Endodermal cell (in vitro differentiated cells): ENCODE measurements around the gene PSMD4. TPM values are rescaled to one million over a fixed set of nuclear protein-coding genes. Genes with fewer than 3 reads are reported as not detected.

Experiments
- DNase-seq: peaks from one replicate; pipeline ENCODE4 v3.0.0-alpha.2; 2017
- H3K27ac ChIP-seq: 2 replicates; pipeline ENCODE4 v1.5.1; 2013; ENCODE audit warnings: mild to moderate bottlenecking, low read depth, low read length, moderate library complexity
- H3K27me3 ChIP-seq: 2 replicates; pipeline ENCODE4 v1.6.1; 2013; ENCODE audit warnings: mild to moderate bottlenecking, low read length, moderate library complexity; ENCODE audit not compliant: insufficient read depth, control insufficient read depth, poor library complexity, severe bottlenecking
- H3K36me3 ChIP-seq: 2 replicates; pipeline ENCODE4 v1.7.0; 2013; ENCODE audit warnings: mild to moderate bottlenecking, low read length, moderate library complexity; ENCODE audit not compliant: control insufficient read depth, insufficient read depth
- H3K4me1 ChIP-seq: one replicate; pipeline ENCODE4 v1.7.0; 2013; ENCODE audit warnings: low read length; ENCODE audit not compliant: control insufficient read depth, insufficient read depth
- H3K4me3 ChIP-seq: 2 replicates; pipeline ENCODE4 v1.5.1; 2013; ENCODE audit warnings: mild to moderate bottlenecking, low read length, moderate library complexity
- H3K9ac ChIP-seq: 2 replicates; pipeline ENCODE4 v1.6.1; 2013; ENCODE audit warnings: mild to moderate bottlenecking, low read length, moderate library complexity; ENCODE audit not compliant: poor library complexity, severe bottlenecking; ENCODE audit errors: extremely low read depth
- H3K9me3 ChIP-seq: 2 replicates; pipeline ENCODE4 v1.6.1; 2013; ENCODE audit warnings: mild to moderate bottlenecking, low read length, moderate library complexity; ENCODE audit not compliant: control insufficient read depth
- H3K27ac Mint-ChIP-seq: 2 replicates; pipeline ENCODE4 v1.8.0; 2020; ENCODE audit warnings: mixed read lengths
- H3K27me3 Mint-ChIP-seq: 2 replicates; pipeline ENCODE4 v1.8.0; 2021; ENCODE audit warnings: mild to moderate bottlenecking, mixed read lengths; ENCODE audit not compliant: insufficient read depth
- H3K36me3 Mint-ChIP-seq: 2 replicates; pipeline ENCODE4 v1.8.0; 2020; ENCODE audit warnings: low read depth, mixed read lengths
- H3K4me1 Mint-ChIP-seq: 2 replicates; pipeline ENCODE4 v1.8.0; 2020; ENCODE audit warnings: mixed read lengths
- H3K4me3 Mint-ChIP-seq: 2 replicates; pipeline ENCODE4 v1.8.0; 2020; ENCODE audit warnings: mild to moderate bottlenecking, moderate library complexity, mixed read lengths
- H3K9me3 Mint-ChIP-seq: 2 replicates; pipeline ENCODE4 v1.8.0; 2020; ENCODE audit warnings: mild to moderate bottlenecking, mixed read lengths
- CTCF ChIP-seq: fragments of 200-600 bp; sonication (generic); conservative IDR thresholded peaks from 2 replicates; pipeline ENCODE4 v1.5.0; 2021; ENCODE audit warnings: antibody characterized with exemption, mild to moderate bottlenecking
- WGBS, 2 experiments: methylation state at CpG; one replicate each; pipeline versions ENCODE4 v1.1.5 to v1.1.7; 2013; ENCODE audit warnings: missing lambda C conversion rate in 2 of 2, mixed read lengths in 1 of 2; ENCODE audit not compliant: insufficient coverage in 1 of 2, insufficient read length in 1 of 2; 5-methylcytosine and 5-hydroxymethylcytosine counted together
- total RNA-seq, 2 donors: library from RNA; stranded (reverse); fragmentation: NEBNext Ultra II Directional in 1 of 2; extraction: Animal tissue kit (Norgen Biotek cat#: 25700) in 1 of 2; gene quantifications; 2 replicates in 1 of 2; 3 replicates in 1 of 2; pipeline ENCODE4 v1.2.1, GENCODE V29; 2021

PSMD4 gene
- total RNA-seq, 2 donors from 2014 or later = 188 to 205 TPM

DNA sequence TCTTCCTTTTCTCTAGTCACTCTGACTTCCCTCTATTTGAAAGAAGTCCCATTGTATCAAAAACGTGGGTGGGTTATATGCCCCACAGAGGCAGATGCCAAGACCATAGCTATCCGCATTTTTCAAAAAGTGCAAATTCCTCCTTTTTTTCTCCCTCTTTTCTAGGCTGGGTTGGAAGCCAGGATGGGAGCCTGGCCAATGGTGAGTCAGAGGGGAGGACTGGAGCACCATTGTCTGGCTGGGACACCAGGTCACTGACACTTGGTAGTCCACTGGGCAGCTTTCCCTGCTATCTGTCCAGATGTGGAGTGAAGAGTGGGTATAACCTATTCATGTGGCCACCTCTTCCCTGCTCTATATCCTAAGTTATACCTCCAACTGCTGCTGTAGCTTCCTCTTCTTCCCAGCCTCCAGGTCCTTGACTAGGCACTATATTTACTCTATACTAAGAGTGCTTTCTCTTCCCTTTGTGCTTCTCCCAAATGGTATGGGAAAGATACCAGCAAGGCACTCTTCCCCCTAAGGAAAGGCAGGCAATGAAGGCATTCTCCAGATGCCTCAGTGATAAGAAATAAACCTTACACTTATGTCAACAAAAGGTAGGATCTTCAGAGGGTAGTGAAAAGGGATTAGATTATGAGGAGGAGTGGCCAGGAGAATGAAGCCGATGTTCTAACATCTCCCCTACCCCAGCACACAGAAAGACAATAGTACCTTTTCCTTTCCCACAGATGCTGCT is 59.8 kb downstream of the PSMD4 start:
- H3K27me3 Mint-ChIP-seq = no peaks in the 10 kb centered on the region
- H3K9ac ChIP-seq = no peak overlapping the region
- 86 to 91% methylated on average over 2 to 3 of the region's 3 CpGs for WGBS, 2 experiments

GRCh38 chr1:151315565-151316235 is 61.2 kb downstream of the PSMD4 start:
- H3K4me3 Mint-ChIP-seq = no peak overlapping the region
- H3K9me3 Mint-ChIP-seq = no peaks in the 10 kb centered on the region
- no peak overlapping the region for H3K27ac Mint-ChIP-seq
- peaks cover 56% of the 10 kb centered on the region for H3K36me3 ChIP-seq
- H3K27ac ChIP-seq = no peak overlapping the region
- H3K4me1 ChIP-seq = no peaks in the 10 kb centered on the region
- no peak overlapping the region for H3K9ac ChIP-seq
- H3K27me3 Mint-ChIP-seq = no peaks in the 10 kb centered on the region
- DNase-seq = no peak
- H3K4me3 ChIP-seq = no peak overlapping the region
- H3K36me3 Mint-ChIP-seq = peaks cover 41% of the 10 kb centered on the region
- H3K4me1 Mint-ChIP-seq = peaks cover 6% of the 10 kb centered on the region
- WGBS, 2 experiments = 95 to 97% methylated on average over 16 to 17 of the region's 17 CpGs
- H3K9me3 ChIP-seq = no peaks in the 10 kb centered on the region
- no peak for TF ChIP-seq CTCF
- H3K27me3 ChIP-seq = no peaks in the 10 kb centered on the region

More for the DNA sequence above, 59.8 kb downstream of the PSMD4 start:
- no peak overlapping the region for H3K4me3 Mint-ChIP-seq
- Histone ChIP-seq H3K27ac (no peak overlapping the region), H3K36me3 (peaks cover 57% of the 10 kb centered on the region), H3K9me3 (no peaks in the 10 kb centered on the region), H3K4me1 (peaks cover 7% of the 10 kb centered on the region), H3K27me3 (no peaks in the 10 kb centered on the region), H3K4me3 (no peak overlapping the region)
- H3K9me3 Mint-ChIP-seq = no peaks in the 10 kb centered on the region
- H3K36me3 Mint-ChIP-seq = peaks cover 40% of the 10 kb centered on the region
- peak overlapping the region; percentile 23 for H3K27ac Mint-ChIP-seq
- TF ChIP-seq CTCF = no peak
- peaks cover 9% of the 10 kb centered on the region for H3K4me1 Mint-ChIP-seq
- DNase-seq = no peak

Other genes starting within 250 kb of the PSMD4 start
- 10 to 100 TPM in 1 of 2 donors, 1 to 10 TPM in 1; 8.6 to 10.8 TPM for gene MINDY1, start 247.8 kb upstream of the PSMD4 start, total RNA-seq
- gene PRUNE1, start 246.3 kb upstream of the PSMD4 start, total RNA-seq = 10 to 100 TPM; 23.8 to 29.3 TPM
- gene BNIPL, start 218.1 kb upstream of the PSMD4 start, total RNA-seq = 1 to 10 TPM; 1.6 to 2.9 TPM
- 1 to 10 TPM; 4.7 to 6.6 TPM for gene C1orf56, start 207.0 kb upstream of the PSMD4 start, total RNA-seq
- gene CDC42SE1, start 195.1 kb upstream of the PSMD4 start, total RNA-seq = 10 to 100 TPM; 69.8 to 74.5 TPM
- gene MLLT11, start 194.3 kb upstream of the PSMD4 start, total RNA-seq = 10 to 100 TPM; 16.5 to 19.2 TPM
- 1 to 10 TPM; 7.5 to 7.7 TPM for gene GABPB2, start 184.0 kb upstream of the PSMD4 start, total RNA-seq
- 10 to 100 TPM; 23.8 to 26.5 TPM for gene SEMA6C, start 108.1 kb upstream of the PSMD4 start, total RNA-seq
- gene TNFAIP8L2, start 98.1 kb upstream of the PSMD4 start, total RNA-seq = not detected
- 10 to 100 TPM in 1 of 2 donors, 1 to 10 TPM in 1; 9.1 to 13.0 TPM for gene LYSMD1, start 88.8 kb upstream of the PSMD4 start, total RNA-seq
- 10 to 100 TPM; 41.1 to 44.8 TPM for gene SCNM1, start 88.6 kb upstream of the PSMD4 start, total RNA-seq
- 1 to 10 TPM; 1.0 to 1.9 TPM for gene TMOD4, start 78.8 kb upstream of the PSMD4 start, total RNA-seq
- 100 to 1,000 TPM in 1 of 2 donors, 10 to 100 TPM in 1; 79.4 to 103 TPM for gene VPS72, start 64.5 kb upstream of the PSMD4 start, total RNA-seq
- 100 to 1,000 TPM; 102 to 144 TPM for gene PIP5K1A, start 56.2 kb upstream of the PSMD4 start, total RNA-seq
- 10 to 100 TPM; 43.0 to 49.8 TPM for gene ZNF687, start 27.6 kb downstream of the PSMD4 start, total RNA-seq
- gene PI4KB, start 72.7 kb downstream of the PSMD4 start, total RNA-seq = 10 to 100 TPM; 34.3 to 37.5 TPM
- 10 to 100 TPM; 57.7 to 72.1 TPM for gene RFX5, start 92.5 kb downstream of the PSMD4 start, total RNA-seq
- 10 to 100 TPM; 35.4 to 39.2 TPM for gene SELENBP1, start 118.0 kb downstream of the PSMD4 start, total RNA-seq
- gene PSMB4, start 144.8 kb downstream of the PSMD4 start, total RNA-seq = 100 to 1,000 TPM; 327 to 333 TPM
- gene POGZ, start 204.8 kb downstream of the PSMD4 start, total RNA-seq = 100 to 1,000 TPM; 138 to 165 TPM